Stimulated activated CD4-positive, alpha-beta T cell treated with anti-CD3 and anti-CD28 coated beads, Interleukin-12 subunit alpha, Interleukin-12 subunit beta, amount 100 ng/mL, for 4 hours (primary cell): ENCODE results near the gene ZNF732.
"Not testable (repeated sequence)": the region's sequence is repeated elsewhere in the genome, so short reads cannot be mapped to it uniquely, and the experiment has no call there.

Source experiments
- DNase-seq: peaks from one replicate; pipeline ENCODE4 v3.0.0-alpha.2; 2020

Gene ZNF732

GRCh38 chr4:253936-254756, 51.1 kb downstream of the ZNF732 start:
- no peak for DNase-seq

GRCh38 chr4:252065-252601, 53.1 kb downstream of the ZNF732 start:
- no peak for DNase-seq

- DNase-seq, result peak; percentile 24
These were observed 60.8 kb downstream of the ZNF732 start for GRCh38 chr4:244471-244870.

GRCh38 chr4:243426-243825, 61.8 kb downstream of the ZNF732 start:
- DNase-seq, result no peak

- peak; percentile 44 for DNase-seq
These were observed 63.0 kb downstream of the ZNF732 start for GRCh38 chr4:242121-242848.

- not testable (repeated sequence) for DNase-seq
These were observed 63.9 kb downstream of the ZNF732 start for GRCh38 chr4:241411-241810.

GRCh38 chr4:236028-236427, 69.2 kb downstream of the ZNF732 start:
- DNase-seq, result no peak

GRCh38 chr4:234178-234577, 71.1 kb downstream of the ZNF732 start:
- no peak for DNase-seq

GRCh38 chr4:223913-224497, 81.3 kb downstream of the ZNF732 start:
- DNase-seq, result no peak
